ENCODE results near the gene LRRC73. TPM values are rescaled to one million over a fixed set of nuclear protein-coding genes. Genes with fewer than 3 reads are reported as not detected.

Gene LRRC73
- total and polyA plus RNA-seq, 9 of the 15 experiments (the other 6 are each of a cell fraction or from before 2014, with no cell fraction given) = 0.07 to 0.55 (median 0.16) TPM; not detected in 3

GRCh38 chr6:43516697-43517504 lies 6.8 kb upstream of the LRRC73 start, which contains the start of the genes POLR1C and YIPF3 (continued):
- TF ChIP-seq JUND (IDR thresholded peaks at IDR 0.05; ENCODE audit: borderline replicate concordance, low read depth, low read length) = peak; percentile 61
- TF ChIP-seq JUND (tag; IDR thresholded peaks at IDR 0.05; ENCODE audit: borderline replicate concordance, low read depth, low read length) = peak; percentile 38; the same call in 1 of the 3 replicates
- no peak for TF ChIP-seq ZBTB17 (CRISPR knock-in tag; IDR thresholded peaks at IDR 0.05)
- peak; percentile 99 for TF ChIP-seq POLR2A (conservative IDR thresholded peaks at IDR 0.05)
- no peak; a peak in 1 of 4 replicates for TF ChIP-seq ETV6 (IDR thresholded peaks at IDR 0.05; ENCODE audit: borderline replicate concordance in 1 of 2, low read depth in 2 of 2, low read length in 1 of 2)
- no peak for TF ChIP-seq ETV6 (CRISPR knock-in tag; IDR thresholded peaks at IDR 0.05; ENCODE audit: borderline replicate concordance)
- 0 out of 2 replicates have a peak, but pooled peaks have one; percentile 5 for TF ChIP-seq SMC3 (conservative IDR thresholded peaks at IDR 0.05; ENCODE audit: insufficient read depth, low read depth, low read length)
- TF ChIP-seq SRSF7 (optimal IDR thresholded peaks at IDR 0.05; ENCODE audit: low read depth, low read length) = no peak
- TF ChIP-seq HEY1 (CRISPR knock-in tag; IDR thresholded peaks at IDR 0.05; ENCODE audit: borderline replicate concordance) = no peak
- peak; percentile 83 to 97 (median 95) for TF ChIP-seq YY1 (IDR thresholded peaks at IDR 0.05; ENCODE audit: borderline replicate concordance in 1 of 3, control insufficient read depth in 1 of 3, extremely low read depth in 1 of 3, insufficient read depth in 3 of 3, insufficient read length in 1 of 3, insufficient replicate concordance in 2 of 3, low read depth in 1 of 3, low read length in 2 of 3)
- TF ChIP-seq ZNF583 (CRISPR knock-in tag; IDR thresholded peaks at IDR 0.05) = no peak
- no peak for TF ChIP-seq CLOCK (CRISPR knock-in tag; IDR thresholded peaks at IDR 0.05; ENCODE audit: borderline replicate concordance)
- no peak for TF ChIP-seq RREB1 (CRISPR knock-in tag; IDR thresholded peaks at IDR 0.05)
- no peak for TF ChIP-seq ZNF324 (CRISPR knock-in tag; IDR thresholded peaks at IDR 0.05)
- TF ChIP-seq ZNF695 (CRISPR knock-in tag; IDR thresholded peaks at IDR 0.05) = no peak
- no peak for TF ChIP-seq ZNF282 (CRISPR knock-in tag; IDR thresholded peaks at IDR 0.05)
- TF ChIP-seq HOXB6 (CRISPR knock-in tag; IDR thresholded peaks at IDR 0.05; ENCODE audit: borderline replicate concordance) = no peak
- TF ChIP-seq ARID2 (IDR thresholded peaks at IDR 0.05) = no peak
- no peak for TF ChIP-seq TFAM (CRISPR knock-in tag; conservative IDR thresholded peaks at IDR 0.05)
- TF ChIP-seq SMAD2 (IDR thresholded peaks at IDR 0.05; ENCODE audit: low read depth, low read length) = no peak

Data from K562 (cell line).